ENCODE data around the gene SMG6.
A peak's percentile ranks its signal among the peaks of the same experiment; 100 is the strongest.

The SMG6 gene

DNA sequence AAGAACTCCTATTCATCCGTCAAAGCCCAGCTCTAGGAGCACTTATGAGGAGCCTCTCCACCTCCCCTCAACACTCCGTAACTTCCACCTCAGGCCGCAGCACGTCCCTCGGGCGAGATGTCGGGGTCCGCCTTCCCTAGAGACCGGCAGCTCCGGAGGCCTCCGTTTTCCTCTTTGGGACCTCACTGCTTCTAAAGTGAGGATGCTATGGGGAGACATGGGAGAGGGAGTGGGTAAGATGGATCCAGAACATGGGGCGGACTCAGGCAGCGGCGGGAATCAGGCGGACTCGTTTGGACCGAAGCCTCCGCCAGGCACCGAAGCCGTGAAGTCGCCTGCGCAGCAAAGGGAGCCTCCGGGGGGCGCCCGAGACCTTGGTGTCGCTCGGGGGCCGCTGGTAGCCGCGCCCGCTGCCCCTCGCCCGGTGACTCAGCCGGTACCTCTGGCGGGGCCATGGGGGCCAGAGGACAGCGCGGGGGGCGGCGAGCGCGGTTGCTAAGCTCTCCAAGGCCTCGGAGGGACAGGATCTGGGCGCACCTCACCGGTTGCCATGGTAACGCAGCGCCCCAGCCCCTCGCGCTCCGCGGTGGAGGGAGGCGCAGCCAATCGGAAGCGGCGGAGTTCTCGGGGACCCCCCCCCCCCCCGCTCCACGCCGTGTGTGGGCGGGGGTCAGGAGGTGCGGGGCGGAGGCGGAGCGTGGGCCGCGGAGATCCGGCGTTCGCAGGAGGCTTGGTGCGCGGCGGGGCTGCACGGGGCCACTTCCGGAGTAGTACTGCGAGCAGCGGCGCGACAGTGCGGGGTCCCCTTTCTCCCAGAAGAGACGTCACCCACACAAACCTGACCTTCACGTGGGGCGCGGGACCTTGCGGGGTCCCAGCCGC lies 250.0 kb downstream of the SMG6 start:
- H3K27ac ChIP-seq: no peak overlapping the region
- peak overlapping the region; percentile 59 for H3K4me3 ChIP-seq (ENCODE audit: low read depth, low read length)
- no peaks in the 10 kb centered on the region for H3K36me3 ChIP-seq
- no peaks in the 10 kb centered on the region for H3K9me3 ChIP-seq (ENCODE audit: severe bottlenecking)
- DNase-seq: peak; percentile 81
- peaks cover 16% of the 10 kb centered on the region for H3K27me3 ChIP-seq (ENCODE audit: insufficient read depth, low read depth, severe bottlenecking)
- TF ChIP-seq, protein P1, sequence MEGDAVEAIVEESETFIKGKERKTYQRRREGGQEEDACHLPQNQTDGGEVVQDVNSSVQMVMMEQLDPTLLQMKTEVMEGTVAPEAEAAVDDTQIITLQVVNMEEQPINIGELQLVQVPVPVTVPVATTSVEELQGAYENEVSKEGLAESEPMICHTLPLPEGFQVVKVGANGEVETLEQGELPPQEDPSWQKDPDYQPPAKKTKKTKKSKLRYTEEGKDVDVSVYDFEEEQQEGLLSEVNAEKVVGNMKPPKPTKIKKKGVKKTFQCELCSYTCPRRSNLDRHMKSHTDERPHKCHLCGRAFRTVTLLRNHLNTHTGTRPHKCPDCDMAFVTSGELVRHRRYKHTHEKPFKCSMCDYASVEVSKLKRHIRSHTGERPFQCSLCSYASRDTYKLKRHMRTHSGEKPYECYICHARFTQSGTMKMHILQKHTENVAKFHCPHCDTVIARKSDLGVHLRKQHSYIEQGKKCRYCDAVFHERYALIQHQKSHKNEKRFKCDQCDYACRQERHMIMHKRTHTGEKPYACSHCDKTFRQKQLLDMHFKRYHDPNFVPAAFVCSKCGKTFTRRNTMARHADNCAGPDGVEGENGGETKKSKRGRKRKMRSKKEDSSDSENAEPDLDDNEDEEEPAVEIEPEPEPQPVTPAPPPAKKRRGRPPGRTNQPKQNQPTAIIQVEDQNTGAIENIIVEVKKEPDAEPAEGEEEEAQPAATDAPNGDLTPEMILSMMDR (IDR thresholded peaks at IDR 0.05; ENCODE audit: low read depth, low read length): peak; percentile 76

DNA sequence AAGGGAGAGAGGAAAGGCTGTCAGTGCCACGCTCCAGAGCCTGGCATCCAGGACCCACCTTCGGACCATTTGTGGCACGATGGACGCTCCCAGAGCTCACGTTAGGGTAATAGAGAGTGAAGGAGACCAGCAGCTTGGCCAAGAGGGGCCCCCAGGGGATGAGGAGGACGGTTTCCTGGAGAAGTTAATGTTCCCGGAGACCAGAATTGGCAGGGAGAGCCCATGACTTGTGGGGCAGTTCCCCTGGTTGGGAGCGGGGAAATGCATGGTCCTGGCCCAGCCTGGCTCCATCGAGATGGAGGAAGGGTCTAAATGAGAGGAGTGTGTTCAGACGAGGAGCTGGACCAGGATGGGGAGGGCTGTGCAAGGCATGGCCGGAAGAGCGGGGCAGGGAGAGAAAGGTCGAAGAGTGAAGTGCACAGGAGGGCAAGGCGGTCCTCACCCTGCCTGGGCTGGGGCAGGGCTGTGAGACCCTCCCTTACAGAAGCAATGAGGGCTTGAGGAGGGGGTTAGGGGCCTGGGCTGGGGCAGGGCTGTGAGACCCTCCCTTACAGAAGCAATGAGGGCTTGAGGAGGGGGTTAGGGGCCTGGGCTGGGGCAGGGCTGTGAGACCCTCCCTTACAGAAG lies 251.5 kb downstream of the SMG6 start:
- Histone ChIP-seq H3K9me3 (ENCODE audit: severe bottlenecking) (no peaks in the 10 kb centered on the region), H3K27me3 (ENCODE audit: insufficient read depth, low read depth, severe bottlenecking) (peaks cover 16% of the 10 kb centered on the region), H3K4me3 (ENCODE audit: low read depth, low read length) (no peak overlapping the region), H3K27ac (no peak overlapping the region), H3K36me3 (no peaks in the 10 kb centered on the region)
- TF ChIP-seq, protein P1 (IDR thresholded peaks at IDR 0.05; ENCODE audit: low read depth, low read length): no peak
- no peak for DNase-seq

DNA sequence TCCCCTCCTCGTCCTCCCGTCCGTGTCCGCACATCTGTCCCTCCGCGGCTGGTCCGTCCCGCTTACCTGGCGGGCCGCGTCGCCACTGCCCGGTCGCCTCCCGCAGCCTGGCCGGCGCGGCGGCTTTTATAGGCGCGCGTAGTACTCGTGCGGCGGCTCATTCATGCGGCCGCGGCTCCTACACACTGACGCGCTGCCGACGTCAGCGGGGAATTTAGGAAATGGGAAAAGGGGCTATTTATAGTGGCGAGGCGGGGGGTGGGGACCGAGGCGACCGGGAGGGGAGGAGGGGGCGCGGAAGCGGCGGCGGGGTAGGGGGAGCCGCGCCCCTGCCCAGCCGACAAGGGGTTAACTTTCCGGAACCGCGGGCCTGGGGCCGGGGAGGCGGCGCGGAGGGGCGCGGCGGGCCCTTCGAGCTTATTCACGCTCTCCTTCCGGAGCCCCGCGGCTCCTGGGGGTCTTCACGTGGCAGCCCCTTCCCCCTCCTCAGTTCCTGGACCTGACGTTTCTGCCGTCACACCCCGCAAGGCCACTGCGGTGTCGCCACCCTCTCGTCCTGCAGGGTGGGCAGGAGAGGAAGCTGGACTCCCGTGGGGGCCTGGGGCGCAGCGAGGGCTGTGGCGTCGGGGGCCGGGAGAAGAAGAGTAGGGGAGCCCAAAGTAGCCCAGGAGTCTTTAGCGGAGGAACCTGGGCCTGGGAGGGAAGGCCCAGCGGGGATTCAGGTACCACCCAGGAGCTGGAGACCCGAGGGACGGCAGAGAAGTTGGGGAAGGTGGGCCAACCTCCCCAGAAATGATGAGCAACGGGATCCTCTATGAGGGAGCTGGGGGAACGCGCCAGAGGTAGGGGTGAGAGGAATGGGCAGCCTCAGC lies 252.3 kb downstream of the SMG6 start:
- DNase-seq: no peak

DNA sequence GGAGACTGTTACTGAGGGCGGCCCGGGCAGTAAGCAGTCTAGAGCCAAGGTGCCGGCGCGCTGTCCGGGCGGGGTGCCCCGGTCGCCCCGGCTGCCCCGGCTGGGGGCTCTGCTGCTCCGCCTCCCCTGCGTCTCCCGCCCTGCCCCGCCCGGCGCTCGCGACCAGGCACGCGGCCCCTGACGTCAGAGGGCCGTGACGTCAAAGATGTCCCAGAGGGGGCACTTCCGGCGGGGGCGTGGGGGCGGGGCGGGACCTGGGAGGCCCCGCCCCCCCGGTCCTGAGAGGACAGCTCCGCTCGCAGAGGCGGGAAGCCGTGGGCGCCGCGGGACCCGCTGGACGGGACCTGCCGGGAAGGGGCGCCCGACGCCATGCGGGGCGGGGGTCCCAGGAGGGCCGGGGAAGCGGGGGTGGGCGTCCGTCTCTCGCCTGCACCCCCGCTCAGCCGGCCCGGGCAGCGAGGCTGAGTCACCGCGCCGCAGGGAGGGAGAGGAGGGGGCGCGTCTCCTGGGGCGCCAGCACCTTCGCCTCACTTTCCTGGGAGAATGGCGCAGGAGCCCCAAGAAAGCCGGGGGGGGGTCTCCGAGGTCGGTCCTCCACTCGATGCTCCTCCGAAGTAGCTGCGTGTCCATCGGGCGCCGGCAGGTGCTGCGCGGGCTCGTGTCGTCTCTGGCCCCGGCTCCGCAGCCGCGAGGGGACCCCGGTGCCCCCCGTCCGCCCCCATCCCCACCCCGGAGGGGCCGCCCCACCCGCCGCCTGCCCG lies 253.1 kb downstream of the SMG6 start:
- Histone ChIP-seq H3K27ac (peak overlapping the region; percentile 80), H3K36me3 (no peaks in the 10 kb centered on the region), H3K9me3 (ENCODE audit: severe bottlenecking) (no peaks in the 10 kb centered on the region), H3K27me3 (ENCODE audit: insufficient read depth, low read depth, severe bottlenecking) (peaks cover 16% of the 10 kb centered on the region), H3K4me3 (ENCODE audit: low read depth, low read length) (peak overlapping the region; percentile 67)
- peak; percentile 87 for DNase-seq
- TF ChIP-seq, protein P1 (IDR thresholded peaks at IDR 0.05; ENCODE audit: low read depth, low read length): no peak

More for the DNA sequence above, 252.3 kb downstream of the SMG6 start:
- no peaks in the 10 kb centered on the region for H3K9me3 ChIP-seq (ENCODE audit: severe bottlenecking)
- H3K27ac ChIP-seq: no peak overlapping the region
- peak overlapping the region; percentile 58 for H3K4me3 ChIP-seq (ENCODE audit: low read depth, low read length)
- H3K36me3 ChIP-seq: no peaks in the 10 kb centered on the region
- TF ChIP-seq, protein P1 (IDR thresholded peaks at IDR 0.05; ENCODE audit: low read depth, low read length): no peak
- H3K27me3 ChIP-seq (ENCODE audit: insufficient read depth, low read depth, severe bottlenecking): peaks cover 16% of the 10 kb centered on the region
